ENCODE results near the gene ZCCHC14. TPM values are rescaled to one million over a fixed set of nuclear protein-coding genes. Genes with fewer than 3 reads are reported as not detected.

Gene ZCCHC14
- total and polyA plus RNA-seq, 2 donors (not counting 1 experiment from before 2014, with no cell fraction given), result 0.70 to 4.4 TPM

- Histone ChIP-seq H3K36me3 (replicated peaks in 1 of 2; ENCODE audit: control extremely low read depth in 1 of 2, control insufficient read depth in 1 of 2, extremely low read depth in 1 of 2, insufficient read depth in 2 of 2, low read length in 1 of 2) (no peaks in the 10 kb centered on the region), H3K79me2 (ENCODE audit: control insufficient read depth, insufficient read depth, low read length) (peaks cover 7% of the 10 kb centered on the region), H3K9me3 (ENCODE audit: control extremely low read depth in 1 of 3, control insufficient read depth in 2 of 3, insufficient read depth in 1 of 3, low read length in 2 of 3) (no peaks in the 10 kb centered on the region), H3K9ac (ENCODE audit: low read length) (no peak overlapping the region), H3K4me2 (replicated peaks; ENCODE audit: low read depth, low read length, poor library complexity, severe bottlenecking) (no peak overlapping the region), H3K27ac (ENCODE audit: low read length in 2 of 2) (no peak overlapping the region), H4K20me1 (ENCODE audit: control insufficient read depth, insufficient read depth, low read length, poor library complexity, severe bottlenecking) (no peaks in the 10 kb centered on the region), H3K4me1 (ENCODE audit: control insufficient read depth in 2 of 2, insufficient read depth in 2 of 2, low read length in 2 of 2) (no peaks in the 10 kb centered on the region), H3K27me3 (replicated peaks in 1 of 4; ENCODE audit: control extremely low read depth in 1 of 4, control insufficient read depth in 3 of 4, insufficient read depth in 4 of 4, low read length in 3 of 4) (peaks cover 0 to 23% (median 7%) of the 10 kb centered on the region in 4 experiments), H3K4me3 (ENCODE audit: control extremely low read depth in 1 of 5, extremely low read depth in 1 of 5, insufficient read depth in 1 of 5, low read depth in 2 of 5, low read length in 4 of 5) (no peak overlapping the region), H2AFZ (ENCODE audit: insufficient read depth, low read depth, low read length, poor library complexity, severe bottlenecking) (no peak overlapping the region)
- TF ChIP-seq EZH2 (IDR thresholded peaks at IDR 0.05; ENCODE audit: borderline replicate concordance, insufficient read depth, low read depth, low read length, poor library complexity, severe bottlenecking) (no peak), CTCF (IDR thresholded peaks at IDR 0.05) (no peak)
- ATAC-seq (ENCODE audit: low read depth), result no peak
- 88% methylated on average over 11 of the region's 13 CpGs for WGBS (ENCODE audit: insufficient coverage)
- H3K27ac Mint-ChIP-seq, result no peak overlapping the region
- intact Hi-C loops (cut with micrococcal nuclease), result no loop called here
- no peaks in the 10 kb centered on the region for H3K9me3 Mint-ChIP-seq (ENCODE audit: insufficient read depth)
- DNase-seq, result no peak
- POLR2A ChIA-PET, result no interaction called here
- no peak overlapping the region for H3K4me3 Mint-ChIP-seq
- H3K4me1 Mint-ChIP-seq, result no peaks in the 10 kb centered on the region
- CTCF ChIA-PET, result interaction anchor here (1.5 kb wide), 1 partner anchor 165 kb away, joined by 3 read pairs; no protein-coding TSS in a partner anchor
- H3K27me3 Mint-ChIP-seq, result peaks cover 36% of the 10 kb centered on the region
Observed at GRCh38 chr16:87471278-87472141, 21.3 kb downstream of the ZCCHC14 start.

- H4K20me1 ChIP-seq (ENCODE audit: control insufficient read depth, insufficient read depth, low read length, poor library complexity, severe bottlenecking), result no peaks in the 10 kb centered on the region
- no peak overlapping the region for H2AFZ ChIP-seq (ENCODE audit: insufficient read depth, low read depth, low read length, poor library complexity, severe bottlenecking)
- no peaks in the 10 kb centered on the region for H3K9me3 ChIP-seq (ENCODE audit: control extremely low read depth in 1 of 3, control insufficient read depth in 2 of 3, insufficient read depth in 1 of 3, low read length in 2 of 3)
- H3K27me3 ChIP-seq (replicated peaks in 1 of 4; ENCODE audit: control extremely low read depth in 1 of 4, control insufficient read depth in 3 of 4, insufficient read depth in 4 of 4, low read length in 3 of 4), result peaks cover 0 to 25% (median 6%) of the 10 kb centered on the region in 4 experiments
- no peak overlapping the region for H3K27ac ChIP-seq (ENCODE audit: low read length in 2 of 2)
- H3K4me1 ChIP-seq (ENCODE audit: control insufficient read depth in 2 of 2, insufficient read depth in 2 of 2, low read length in 2 of 2), result peaks cover 0 to 3% of the 10 kb centered on the region in 2 donors
- ChIA-PET POLR2A (no interaction called here), CTCF (interaction anchor here (1.5 kb wide), 1 partner anchor 166 kb away, joined by 3 read pairs; no protein-coding TSS in a partner anchor)
- Mint-ChIP-seq H3K27me3 (peaks cover 26% of the 10 kb centered on the region), H3K4me1 (peaks cover 2% of the 10 kb centered on the region), H3K4me3 (no peak overlapping the region), H3K27ac (no peak overlapping the region), H3K9me3 (ENCODE audit: insufficient read depth) (no peaks in the 10 kb centered on the region)
- DNase-seq (no peak), ATAC-seq (ENCODE audit: low read depth) (no peak)
- H3K4me3 ChIP-seq (ENCODE audit: control extremely low read depth in 1 of 5, extremely low read depth in 1 of 5, insufficient read depth in 1 of 5, low read depth in 2 of 5, low read length in 4 of 5), result no peak overlapping the region
- TF ChIP-seq CTCF (IDR thresholded peaks at IDR 0.05) (no peak), EZH2 (IDR thresholded peaks at IDR 0.05; ENCODE audit: borderline replicate concordance, insufficient read depth, low read depth, low read length, poor library complexity, severe bottlenecking) (no peak)
- no peaks in the 10 kb centered on the region for H3K36me3 ChIP-seq (replicated peaks in 1 of 2; ENCODE audit: control extremely low read depth in 1 of 2, control insufficient read depth in 1 of 2, extremely low read depth in 1 of 2, insufficient read depth in 2 of 2, low read length in 1 of 2)
- no peak overlapping the region for H3K4me2 ChIP-seq (replicated peaks; ENCODE audit: low read depth, low read length, poor library complexity, severe bottlenecking)
- intact Hi-C loops (cut with micrococcal nuclease), result no loop called here
- peaks cover 7% of the 10 kb centered on the region for H3K79me2 ChIP-seq (ENCODE audit: control insufficient read depth, insufficient read depth, low read length)
- no peak overlapping the region for H3K9ac ChIP-seq (ENCODE audit: low read length)
- 86% methylated on average over 1 of the region's 3 CpGs for WGBS (ENCODE audit: insufficient coverage)
Observed at GRCh38 chr16:87470332-87470731, 22.5 kb downstream of the ZCCHC14 start.

Measured in B cell (primary cell).